GM19043 (cell line): Measurements from ENCODE around the gene LRP1-AS.

ENCODE experiments used
- ATAC-seq: cut with Tn5 transposase; IDR thresholded peaks from one replicate; pipeline ENCODE4 v1.9.1; 2021; ENCODE audit warnings: low read depth; ENCODE audit not compliant: unreplicated experiment

Gene LRP1-AS

GRCh38 chr12:57180321-57180989 is 33.0 kb upstream of the LRP1-AS start:
- no peak for ATAC-seq

- ATAC-seq = no peak
These were observed 32.1 kb upstream of the LRP1-AS start for GRCh38 chr12:57179331-57180086.

- no peak for ATAC-seq
These were observed 30.8 kb upstream of the LRP1-AS start for GRCh38 chr12:57178213-57178612.

GRCh38 chr12:57177354-57177753 is 29.9 kb upstream of the LRP1-AS start:
- no peak for ATAC-seq

GRCh38 chr12:57176846-57177245 is 29.4 kb upstream of the LRP1-AS start:
- ATAC-seq = no peak

GRCh38 chr12:57176139-57176477 is 28.7 kb upstream of the LRP1-AS start:
- no peak for ATAC-seq

GRCh38 chr12:57175428-57176138 is 28.2 kb upstream of the LRP1-AS start:
- no peak for ATAC-seq

GRCh38 chr12:57173683-57174082 is 26.3 kb upstream of the LRP1-AS start:
- no peak for ATAC-seq

- no peak for ATAC-seq
These were observed 25.7 kb upstream of the LRP1-AS start for GRCh38 chr12:57173089-57173488.

GRCh38 chr12:57171668-57172067 is 24.2 kb upstream of the LRP1-AS start:
- ATAC-seq = no peak

- ATAC-seq = no peak
These were observed 23.5 kb upstream of the LRP1-AS start for GRCh38 chr12:57170927-57171326.

GRCh38 chr12:57170408-57170807 is 23.0 kb upstream of the LRP1-AS start:
- ATAC-seq = no peak

- ATAC-seq = no peak
These were observed 22.6 kb upstream of the LRP1-AS start for GRCh38 chr12:57169969-57170368.

GRCh38 chr12:57169046-57169795 is 21.8 kb upstream of the LRP1-AS start:
- no peak for ATAC-seq

- ATAC-seq = no peak
These were observed 20.6 kb upstream of the LRP1-AS start for GRCh38 chr12:57168058-57168457.

- no peak for ATAC-seq
These were observed 19.6 kb upstream of the LRP1-AS start for GRCh38 chr12:57166971-57167371.

GRCh38 chr12:57165741-57166140 is 18.3 kb upstream of the LRP1-AS start:
- ATAC-seq = no peak

- no peak for ATAC-seq
These were observed 17.7 kb upstream of the LRP1-AS start for GRCh38 chr12:57164966-57165625.

- no peak for ATAC-seq
These were observed 17.0 kb upstream of the LRP1-AS start for GRCh38 chr12:57164454-57164853.

- no peak for ATAC-seq
These were observed 15.2 kb upstream of the LRP1-AS start for GRCh38 chr12:57162553-57163125.
